Fibroblast of skin of left biceps (primary cell): Measurements from ENCODE around the gene CORO2B.

Source experiments
- DNase-seq, 2 experiments: peaks; one replicate each; pipeline ENCODE4 v3.0.0-alpha.2; 2013; ENCODE audit warnings: low read depth in 2 of 2

Gene CORO2B

DNA sequence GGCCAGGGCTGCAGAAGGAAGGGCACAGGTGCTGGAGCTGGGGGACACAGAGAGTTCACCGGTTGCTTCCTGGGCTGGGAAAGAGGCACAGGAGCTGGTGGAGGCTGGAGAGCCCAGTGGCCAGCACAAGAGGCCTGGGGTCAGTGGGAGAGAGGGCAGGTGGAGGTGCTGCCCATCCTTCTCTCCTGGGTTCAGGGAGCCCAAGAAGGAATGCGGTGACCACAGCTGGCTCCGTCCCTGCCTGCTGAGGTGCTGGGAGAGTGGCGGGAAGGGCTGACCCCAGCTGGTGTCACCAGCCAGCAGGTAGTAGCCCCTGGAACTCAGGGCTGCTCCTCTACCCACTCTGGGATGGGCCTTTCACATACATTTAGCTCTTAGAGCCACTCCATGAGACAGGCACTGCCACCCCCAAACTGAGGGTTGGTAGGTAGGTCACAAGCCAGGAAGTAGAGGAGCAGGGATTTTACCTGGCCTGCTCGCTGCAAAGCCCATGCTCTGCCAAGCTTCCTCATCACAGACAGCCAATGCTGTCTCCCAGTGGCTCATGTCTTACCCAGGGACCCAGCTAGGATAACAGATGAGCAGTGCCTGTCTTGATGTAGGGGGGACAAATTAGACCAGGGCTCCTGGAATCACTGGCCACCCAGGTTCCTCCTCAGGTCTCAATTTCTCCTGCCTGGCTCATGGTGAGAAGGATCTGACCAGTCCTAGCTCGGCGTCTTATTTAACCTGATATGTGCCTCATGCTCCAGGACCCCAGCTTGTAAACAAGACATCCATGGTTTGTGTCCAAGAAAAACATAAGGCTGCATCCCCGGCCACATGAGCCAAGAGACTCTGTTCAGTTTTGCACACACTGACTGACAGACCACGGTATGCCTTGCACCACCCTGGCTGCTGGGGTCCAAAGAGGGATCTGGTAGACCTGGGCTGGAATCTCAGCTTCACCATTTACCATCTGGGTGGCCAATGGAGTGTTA, 119.2 kb downstream of the CORO2B start:
- no peak for DNase-seq

- DNase-seq, result no peak
Observed at GRCh38 chr15:68698708-68699107, 119.9 kb downstream of the CORO2B start.

DNA sequence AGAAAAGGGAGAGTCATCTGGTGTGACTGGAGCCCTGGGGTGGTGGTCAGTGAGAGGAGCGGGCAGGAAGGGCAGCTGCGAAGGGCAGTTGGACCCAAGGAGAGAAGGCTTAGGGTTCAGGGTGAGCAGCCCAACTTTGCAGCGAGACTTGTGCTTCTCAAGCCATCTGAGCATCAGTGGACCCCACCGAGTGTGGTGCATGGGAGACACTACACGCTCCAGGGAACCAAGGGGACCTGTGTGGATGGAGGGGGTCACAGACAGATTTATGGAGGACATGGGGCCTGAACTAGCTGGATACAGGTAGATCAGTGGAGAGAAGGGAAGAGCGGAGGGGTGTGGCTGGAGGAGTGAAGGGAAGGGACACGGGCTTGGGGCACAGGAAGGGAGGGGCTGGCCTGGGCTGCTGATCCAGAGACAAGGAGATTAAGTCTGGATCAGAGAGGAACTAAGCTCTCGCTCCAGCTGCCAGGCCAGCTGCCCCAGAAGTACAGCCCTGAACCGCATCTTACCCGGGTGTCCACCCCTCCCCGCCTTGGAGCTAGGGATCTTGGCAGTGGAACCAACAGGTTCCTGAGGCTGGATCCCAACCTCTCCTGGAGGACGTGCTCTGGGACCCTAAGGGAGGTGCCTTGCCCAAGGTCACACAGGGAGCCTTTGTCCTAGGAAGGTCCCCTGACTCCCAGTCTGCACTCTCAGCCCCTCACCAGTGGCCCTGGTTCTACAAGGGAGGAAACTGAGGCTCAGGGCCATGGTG, 120.5 kb downstream of the CORO2B start:
- no peak for DNase-seq

- DNase-seq, result no peak
Observed at GRCh38 chr15:68699881-68700454, 121.2 kb downstream of the CORO2B start.

GRCh38 chr15:68700455-68701123, 121.8 kb downstream of the CORO2B start:
- DNase-seq, result peak in 1 of 2 experiments; percentile 14

- no peak for DNase-seq
Observed at GRCh38 chr15:68701886-68702285, 123.1 kb downstream of the CORO2B start.

- DNase-seq, result no peak
Observed at GRCh38 chr15:68704496-68705021, 125.8 kb downstream of the CORO2B start.

DNA sequence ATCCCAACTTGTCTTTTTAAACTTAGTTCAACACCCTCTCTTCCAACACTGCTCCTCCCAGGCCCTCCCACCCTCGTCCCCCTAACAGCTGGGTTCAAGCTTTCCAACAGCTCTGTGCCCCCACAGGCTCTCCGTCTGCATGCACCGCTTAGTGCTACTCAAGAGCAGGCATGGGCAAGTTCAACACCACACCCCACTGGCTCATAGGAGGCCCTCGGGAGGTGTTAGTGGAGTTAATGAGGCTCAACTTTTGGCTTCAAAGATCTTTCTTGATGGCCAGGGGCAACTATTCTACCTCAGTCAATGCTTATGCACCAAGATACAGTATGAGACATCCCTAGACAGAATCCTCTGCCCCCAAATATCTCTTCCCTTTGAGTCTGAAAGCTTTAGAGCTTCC, 127.5 kb downstream of the CORO2B start:
- DNase-seq, result no peak

- no peak for DNase-seq
Observed at GRCh38 chr15:68706931-68707330, 128.1 kb downstream of the CORO2B start.

GRCh38 chr15:68707386-68707785, 128.6 kb downstream of the CORO2B start:
- DNase-seq, result no peak

DNA sequence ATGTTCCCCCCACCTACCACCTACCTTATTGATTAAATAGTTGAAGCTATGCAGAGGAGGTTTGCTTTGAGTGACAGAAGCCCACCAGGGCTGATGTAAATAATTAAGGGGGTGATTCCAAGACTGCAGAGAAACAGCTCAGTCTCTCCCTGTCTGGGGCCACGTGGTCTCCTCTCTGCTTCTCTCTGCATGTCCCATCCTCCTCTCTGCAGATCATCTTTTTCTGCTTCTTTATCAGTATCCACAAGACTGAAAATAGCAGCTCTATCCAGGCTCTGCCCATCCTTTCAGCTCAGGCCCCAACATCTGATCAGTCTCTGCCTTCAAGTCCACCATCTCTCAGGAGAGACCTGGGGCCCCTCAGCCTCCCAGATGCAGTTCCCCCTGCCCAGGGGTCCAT, 131.1 kb downstream of the CORO2B start:
- DNase-seq, result no peak

DNA sequence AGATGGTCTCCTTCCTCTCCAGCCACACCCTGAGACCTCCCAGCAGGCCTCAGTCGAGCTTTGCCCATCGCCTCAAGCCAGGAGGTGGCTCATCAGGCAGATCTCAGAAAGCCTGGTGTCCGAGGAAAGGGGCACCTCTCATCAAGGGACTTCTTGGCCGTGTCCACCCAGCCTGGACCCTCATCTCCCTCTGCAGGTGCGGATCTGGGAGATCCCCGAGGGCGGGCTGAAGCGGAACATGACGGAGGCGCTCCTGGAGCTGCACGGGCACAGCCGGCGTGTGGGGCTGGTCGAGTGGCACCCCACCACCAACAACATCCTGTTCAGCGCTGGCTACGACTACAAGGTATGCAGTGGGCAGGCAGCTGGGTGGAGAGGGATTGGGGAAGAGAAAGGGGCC, 131.7 kb downstream of the CORO2B start:
- no peak for DNase-seq

- DNase-seq, result no peak
Observed at GRCh38 chr15:68711406-68711805, 132.6 kb downstream of the CORO2B start.

DNA sequence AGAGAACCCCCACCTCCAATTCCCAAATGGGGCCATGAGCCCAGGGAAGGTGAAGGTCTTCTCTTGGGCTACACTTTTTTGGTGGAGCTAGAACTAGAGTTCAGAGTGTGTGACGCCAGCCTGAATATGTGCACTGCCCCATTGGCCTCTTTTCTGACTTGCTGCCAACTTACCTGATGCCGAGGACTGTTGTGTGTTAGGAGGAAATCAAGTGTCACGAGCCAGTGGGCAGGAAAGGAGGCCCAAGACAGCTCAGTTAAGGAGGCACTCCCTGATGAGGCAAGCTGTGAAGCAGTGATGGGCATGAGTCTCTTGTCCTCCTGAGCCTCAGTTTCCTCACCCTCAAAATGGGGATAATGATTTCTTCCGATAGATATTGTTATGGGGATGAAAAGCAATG, 134.1 kb downstream of the CORO2B start:
- no peak for DNase-seq

DNA sequence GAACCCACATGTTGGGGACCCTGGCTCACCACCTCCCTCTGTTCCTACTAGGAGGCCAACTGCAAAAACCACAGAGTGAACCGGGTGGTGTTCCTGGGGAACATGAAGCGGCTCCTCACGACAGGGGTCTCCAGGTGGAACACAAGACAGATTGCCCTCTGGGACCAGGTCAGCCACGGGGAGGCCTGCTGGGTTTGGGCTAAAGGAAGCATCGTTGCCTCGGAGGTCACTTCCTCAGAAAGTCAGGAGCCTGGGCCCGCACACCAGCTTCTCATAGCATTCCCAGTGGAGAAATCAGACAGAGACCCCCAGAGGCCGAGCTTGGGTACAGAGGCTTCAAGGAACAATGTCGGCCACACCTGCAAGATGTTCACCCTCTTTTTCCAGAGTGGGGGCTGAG, 135.1 kb downstream of the CORO2B start:
- no peak for DNase-seq

DNA sequence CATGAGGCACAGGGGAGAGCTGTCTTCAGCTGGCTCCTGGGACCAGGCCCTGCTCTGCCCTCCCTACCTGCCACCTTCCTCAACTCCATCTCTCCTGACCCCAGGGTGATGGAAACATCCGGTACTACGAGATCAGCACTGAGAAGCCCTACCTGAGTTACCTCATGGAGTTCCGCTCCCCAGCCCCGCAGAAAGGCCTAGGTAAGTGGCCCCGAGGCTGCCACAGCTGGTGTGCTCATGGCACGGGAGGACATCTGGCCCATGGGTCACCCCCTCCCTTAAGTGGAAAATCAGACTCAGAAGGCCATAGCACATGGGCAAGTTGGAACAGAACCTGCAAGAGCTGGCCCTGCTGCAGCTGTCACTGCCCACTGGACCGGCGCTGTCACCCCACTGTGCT, 136.3 kb downstream of the CORO2B start:
- DNase-seq, result no peak

DNA sequence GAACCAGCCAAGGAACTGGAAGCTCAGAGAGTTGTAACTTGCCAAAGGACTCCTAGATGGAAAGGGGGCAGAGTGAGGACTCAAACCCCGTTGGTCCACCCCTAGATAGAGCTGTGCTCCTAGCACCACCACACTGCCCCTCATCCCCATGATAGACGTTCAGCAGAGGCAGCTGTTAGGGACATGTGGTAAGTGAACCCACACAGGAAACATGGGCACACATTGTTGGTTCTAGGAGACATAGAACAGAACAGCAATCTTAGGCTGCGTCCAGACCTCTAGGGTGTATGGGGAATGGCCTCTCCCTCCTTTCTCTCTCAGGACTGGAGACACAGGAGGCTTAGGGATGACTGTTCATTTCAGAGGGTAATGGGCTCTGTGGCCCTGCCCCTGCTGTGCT, 139.2 kb downstream of the CORO2B start:
- DNase-seq, result no peak

DNA sequence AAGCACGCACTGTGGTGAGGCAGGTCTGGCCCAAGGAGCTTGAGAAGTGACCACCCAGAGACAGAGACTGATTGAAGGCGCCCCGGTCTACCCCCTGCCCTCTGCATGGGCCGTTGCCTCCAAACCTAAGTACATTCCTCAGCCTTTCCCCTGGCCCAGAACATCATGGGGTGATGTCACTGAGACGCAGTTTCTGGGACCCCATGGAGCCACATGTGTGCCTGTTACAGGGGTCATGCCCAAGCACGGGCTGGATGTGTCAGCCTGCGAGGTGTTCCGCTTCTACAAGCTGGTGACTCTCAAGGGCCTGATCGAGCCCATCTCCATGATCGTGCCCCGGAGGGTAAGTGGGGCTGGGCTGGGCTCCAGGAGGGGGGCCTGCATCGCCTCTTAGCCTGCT, 139.7 kb downstream of the CORO2B start:
- no peak for DNase-seq

DNA sequence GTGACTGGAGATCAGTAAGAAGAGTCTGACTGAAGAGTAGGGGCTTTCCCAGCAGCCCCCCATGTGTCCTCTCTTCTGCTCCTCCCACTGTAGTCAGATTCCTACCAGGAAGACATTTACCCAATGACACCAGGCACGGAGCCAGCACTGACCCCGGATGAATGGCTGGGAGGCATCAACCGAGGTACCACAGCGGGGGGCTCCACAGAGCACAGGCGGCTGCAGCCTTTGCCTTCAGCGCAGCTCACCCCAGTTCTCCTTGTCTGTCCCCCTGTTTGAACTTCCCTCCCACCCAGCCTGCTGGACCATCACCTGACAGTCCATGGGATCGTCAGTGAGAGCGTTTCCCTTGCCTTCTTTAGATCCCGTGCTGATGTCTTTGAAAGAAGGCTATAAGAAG, 140.3 kb downstream of the CORO2B start:
- DNase-seq, result no peak

DNA sequence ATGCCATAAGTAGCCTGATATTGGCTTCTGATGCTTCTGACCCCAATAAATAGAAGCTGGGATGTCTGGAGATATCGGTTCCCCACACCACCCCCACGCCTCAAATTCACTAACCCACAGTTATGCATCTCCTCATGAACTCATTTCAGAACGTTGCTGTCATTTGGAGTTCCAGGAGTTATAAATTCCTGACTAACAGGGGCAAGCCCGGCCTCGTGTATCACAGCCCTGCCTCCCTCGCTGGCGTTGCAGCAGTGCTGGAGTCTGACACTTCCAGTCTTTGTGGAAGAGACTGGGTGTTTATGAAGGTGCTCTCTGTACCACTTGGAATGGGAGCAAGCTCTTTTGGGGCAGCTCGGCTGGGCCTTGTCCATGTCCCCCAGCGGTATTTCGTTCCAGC, 140.9 kb downstream of the CORO2B start:
- no peak for DNase-seq

DNA sequence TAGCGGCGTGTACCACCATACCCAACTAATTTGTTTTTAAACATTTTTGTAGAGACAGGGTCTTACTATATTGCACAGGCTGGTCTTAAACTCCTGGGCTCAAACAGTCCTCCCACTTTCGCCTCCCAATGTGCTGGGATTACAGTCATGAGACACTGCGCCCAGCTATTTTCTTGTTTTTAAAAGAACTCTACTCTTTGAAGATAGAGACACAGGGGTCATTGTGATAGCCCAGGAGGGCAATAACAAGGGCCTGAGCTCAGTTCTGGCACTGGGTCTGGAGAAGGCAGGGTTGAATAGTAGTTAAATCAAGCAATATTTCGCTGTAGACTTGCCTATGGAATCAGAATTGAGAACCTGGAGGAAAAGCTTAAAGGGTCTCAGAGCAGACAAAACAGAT, 143.1 kb downstream of the CORO2B start:
- DNase-seq, result no peak

- DNase-seq, result no peak
Observed at GRCh38 chr15:68725736-68726135, 146.9 kb downstream of the CORO2B start.
